ENCODE data around the gene ANKRD16. TPM values are rescaled to one million over a fixed set of nuclear protein-coding genes. Genes with fewer than 3 reads are reported as not detected.
A peak's percentile ranks its signal among the peaks of the same experiment; 100 is the strongest.

Gene ANKRD16
- total RNA-seq, 4 donors from 2014 or later: 8.5 to 21.7 (median 17.8) TPM

DNA sequence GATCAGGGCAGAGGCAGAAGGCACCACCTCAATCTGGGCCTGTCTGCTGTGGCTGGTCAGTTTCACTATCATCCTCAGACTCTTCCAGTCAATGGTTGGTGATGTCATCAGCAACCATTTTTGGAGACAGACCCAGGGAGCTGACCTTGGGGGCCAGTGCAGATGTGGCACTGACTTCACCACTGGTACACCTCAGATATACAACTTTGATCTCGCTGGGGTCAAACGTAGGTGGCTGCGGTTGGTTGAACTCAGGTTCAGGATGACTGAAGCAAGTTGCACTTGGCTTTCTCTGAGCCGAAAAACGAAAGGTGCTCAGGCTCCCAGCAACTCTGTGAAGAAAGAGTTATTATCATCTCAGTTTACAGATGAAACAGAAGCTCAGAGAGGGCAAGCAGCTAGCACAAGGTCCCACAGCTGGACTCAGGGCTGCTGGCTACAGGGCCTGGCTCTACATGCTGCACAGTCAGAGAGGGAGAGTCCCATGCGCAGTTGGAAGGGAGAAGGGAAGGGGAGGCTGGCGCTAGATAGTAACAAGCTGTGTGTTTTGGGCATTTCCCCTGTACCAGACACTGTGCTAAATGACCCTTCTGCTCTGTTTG, 27.2 kb downstream of the ANKRD16 start:
- TF ChIP-seq POLR2A (IDR thresholded peaks at IDR 0.05): no peak
- TF ChIP-seq EP300 (IDR thresholded peaks at IDR 0.05; ENCODE audit: low read depth): no peak
- TF ChIP-seq, protein P1, sequence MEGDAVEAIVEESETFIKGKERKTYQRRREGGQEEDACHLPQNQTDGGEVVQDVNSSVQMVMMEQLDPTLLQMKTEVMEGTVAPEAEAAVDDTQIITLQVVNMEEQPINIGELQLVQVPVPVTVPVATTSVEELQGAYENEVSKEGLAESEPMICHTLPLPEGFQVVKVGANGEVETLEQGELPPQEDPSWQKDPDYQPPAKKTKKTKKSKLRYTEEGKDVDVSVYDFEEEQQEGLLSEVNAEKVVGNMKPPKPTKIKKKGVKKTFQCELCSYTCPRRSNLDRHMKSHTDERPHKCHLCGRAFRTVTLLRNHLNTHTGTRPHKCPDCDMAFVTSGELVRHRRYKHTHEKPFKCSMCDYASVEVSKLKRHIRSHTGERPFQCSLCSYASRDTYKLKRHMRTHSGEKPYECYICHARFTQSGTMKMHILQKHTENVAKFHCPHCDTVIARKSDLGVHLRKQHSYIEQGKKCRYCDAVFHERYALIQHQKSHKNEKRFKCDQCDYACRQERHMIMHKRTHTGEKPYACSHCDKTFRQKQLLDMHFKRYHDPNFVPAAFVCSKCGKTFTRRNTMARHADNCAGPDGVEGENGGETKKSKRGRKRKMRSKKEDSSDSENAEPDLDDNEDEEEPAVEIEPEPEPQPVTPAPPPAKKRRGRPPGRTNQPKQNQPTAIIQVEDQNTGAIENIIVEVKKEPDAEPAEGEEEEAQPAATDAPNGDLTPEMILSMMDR (IDR thresholded peaks at IDR 0.05): no peak
- TF ChIP-seq POLR2AphosphoS5 (IDR thresholded peaks at IDR 0.05): no peak
- Histone ChIP-seq H3K27me3 (no peaks in the 10 kb centered on the region), H3K36me3 (no peaks in the 10 kb centered on the region), H3K4me1 (no peaks in the 10 kb centered on the region), H3K9me3 (no peaks in the 10 kb centered on the region), H3K27ac (peak overlapping the region in 1 of 4 donors; percentile 25), H3K4me3 (no peak overlapping the region)
- peak; percentile 19 for DNase-seq
- in situ Hi-C loops (cut with MboI; ENCODE audit: low pct_ligation_motif_present in 1 of 4, low pct_unique_long_range_greater_than_20kb in 1 of 4, low sequenced_read_pairs in 3 of 4): loop anchor here in 2 of 4 donors (25.0 kb wide), 1 partner anchor 425 kb away; no protein-coding TSS in a partner anchor
- intact Hi-C loops (cut with DNase I; ENCODE audit: low total_unique reads): no loop called here
- 62 to 88% methylated on average over 2 to 7 of the region's 7 CpGs for WGBS, 2 donors (ENCODE audit: low coverage in 1 of 2)

DNA sequence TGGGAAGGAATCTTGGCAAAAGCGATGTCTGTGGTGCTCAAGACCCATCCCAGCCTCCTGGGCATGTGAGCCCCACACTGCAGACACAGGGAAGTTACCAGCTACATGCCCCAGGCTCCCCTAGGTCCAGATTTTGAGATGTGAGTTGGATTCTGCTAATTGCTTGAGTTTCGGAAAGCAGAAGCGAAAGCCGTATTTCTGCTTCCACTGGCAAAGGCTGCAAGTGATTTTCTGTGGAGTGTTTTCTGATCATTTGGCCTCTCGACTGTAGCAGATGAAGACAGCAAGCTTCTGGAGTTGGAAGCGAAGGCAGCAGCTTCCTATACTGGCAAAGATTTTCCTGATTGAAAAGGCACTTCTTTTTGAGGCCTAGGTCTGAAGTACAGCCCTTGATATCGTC, 29.6 kb downstream of the ANKRD16 start:
- no peak for DNase-seq
- H3K9me3 ChIP-seq: no peaks in the 10 kb centered on the region
- no peak overlapping the region for H3K4me3 ChIP-seq
- TF ChIP-seq EP300 (IDR thresholded peaks at IDR 0.05; ENCODE audit: low read depth): no peak
- TF ChIP-seq POLR2AphosphoS5 (IDR thresholded peaks at IDR 0.05): no peak
- no peak for TF ChIP-seq POLR2A (IDR thresholded peaks at IDR 0.05)
- TF ChIP-seq, protein P1 (IDR thresholded peaks at IDR 0.05): no peak
- intact Hi-C loops (cut with DNase I; ENCODE audit: low total_unique reads): no loop called here
- H3K36me3 ChIP-seq: no peaks in the 10 kb centered on the region
- H3K27ac ChIP-seq: no peak overlapping the region
- H3K4me1 ChIP-seq: no peaks in the 10 kb centered on the region
- in situ Hi-C loops (cut with MboI; ENCODE audit: low pct_ligation_motif_present in 1 of 4, low pct_unique_long_range_greater_than_20kb in 1 of 4, low sequenced_read_pairs in 3 of 4): loop anchor here in 2 of 4 donors (25.0 kb wide), 1 partner anchor 423 kb away; no protein-coding TSS in a partner anchor
- 73 to 95% methylated on average over 2 to 7 of the region's 7 CpGs for WGBS, 2 donors (ENCODE audit: low coverage in 1 of 2)
- H3K27me3 ChIP-seq: no peaks in the 10 kb centered on the region

DNA sequence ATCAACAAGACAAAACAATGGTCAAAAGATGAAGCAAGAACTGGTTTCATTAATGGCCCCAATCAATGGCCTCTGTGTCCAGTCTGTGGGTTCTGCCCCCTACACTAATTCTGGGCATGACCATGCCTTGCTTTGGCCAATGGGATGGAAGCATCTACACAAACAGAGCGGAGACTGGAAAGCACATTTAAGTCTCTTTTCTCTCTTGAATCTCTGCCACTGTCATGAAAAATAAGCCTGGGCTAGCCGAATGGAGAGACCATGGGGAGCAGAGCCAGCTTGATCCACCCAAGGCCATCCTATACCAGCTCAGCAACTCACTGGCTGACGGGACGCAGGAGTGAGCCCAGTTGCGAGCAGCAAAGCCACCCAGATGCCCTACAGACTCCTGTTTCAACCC, 30.9 kb downstream of the ANKRD16 start:
- H3K4me1 ChIP-seq: no peaks in the 10 kb centered on the region
- DNase-seq: no peak
- TF ChIP-seq, protein P1 (IDR thresholded peaks at IDR 0.05): no peak
- TF ChIP-seq POLR2A (IDR thresholded peaks at IDR 0.05): no peak
- TF ChIP-seq POLR2AphosphoS5 (IDR thresholded peaks at IDR 0.05): no peak
- no peak for TF ChIP-seq EP300 (IDR thresholded peaks at IDR 0.05; ENCODE audit: low read depth)
- no peaks in the 10 kb centered on the region for H3K27me3 ChIP-seq
- no peaks in the 10 kb centered on the region for H3K9me3 ChIP-seq
- H3K27ac ChIP-seq: no peak overlapping the region
- H3K36me3 ChIP-seq: no peaks in the 10 kb centered on the region
- intact Hi-C loops (cut with DNase I; ENCODE audit: low total_unique reads): no loop called here
- in situ Hi-C loops (cut with MboI; ENCODE audit: low pct_ligation_motif_present in 1 of 4, low pct_unique_long_range_greater_than_20kb in 1 of 4, low sequenced_read_pairs in 3 of 4): loop anchor here in 2 of 4 donors (25.0 kb wide), 1 partner anchor 422 kb away; no protein-coding TSS in a partner anchor
- WGBS, 2 donors (ENCODE audit: low coverage in 1 of 2): 98% methylated on average over 5 of the region's 5 CpGs; no CpG with 5 or more reads in 1 of the 2 donors
- no peak overlapping the region for H3K4me3 ChIP-seq

DNA sequence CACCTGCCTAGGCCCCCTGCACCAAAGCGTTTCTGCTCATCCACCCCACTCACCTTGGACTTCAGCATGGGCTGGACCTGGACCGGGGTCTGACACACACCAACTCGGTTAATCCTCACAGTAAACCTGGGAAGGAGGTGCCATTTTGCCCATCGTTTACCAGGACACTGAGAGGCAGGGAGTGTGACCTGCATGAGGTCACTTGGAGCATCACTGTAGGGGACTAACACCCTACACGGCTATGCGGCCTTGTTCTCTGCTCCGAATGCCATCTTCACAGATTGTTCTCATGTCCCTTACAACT, 33.0 kb downstream of the ANKRD16 start:
- DNase-seq: no peak

More for the DNA sequence above, 33.0 kb downstream of the ANKRD16 start:
- no peaks in the 10 kb centered on the region for H3K9me3 ChIP-seq
- 80 to 83% methylated on average over 1 to 7 of the region's 7 CpGs for WGBS, 2 donors (ENCODE audit: low coverage in 1 of 2)
- no peaks in the 10 kb centered on the region for H3K4me1 ChIP-seq
- no peak for TF ChIP-seq POLR2AphosphoS5 (IDR thresholded peaks at IDR 0.05)
- TF ChIP-seq, protein P1 (IDR thresholded peaks at IDR 0.05): no peak
- no peak for TF ChIP-seq POLR2A (IDR thresholded peaks at IDR 0.05)
- TF ChIP-seq EP300 (IDR thresholded peaks at IDR 0.05; ENCODE audit: low read depth): no peak
- intact Hi-C loops (cut with DNase I; ENCODE audit: low total_unique reads): no loop called here
- in situ Hi-C loops (cut with MboI; ENCODE audit: low pct_ligation_motif_present in 1 of 4, low pct_unique_long_range_greater_than_20kb in 1 of 4, low sequenced_read_pairs in 3 of 4): loop anchor here in 2 of 4 donors (25.0 kb wide), 1 partner anchor 419 kb away; no protein-coding TSS in a partner anchor
- H3K4me3 ChIP-seq: no peak overlapping the region
- no peak overlapping the region for H3K27ac ChIP-seq
- no peaks in the 10 kb centered on the region for H3K27me3 ChIP-seq
- H3K36me3 ChIP-seq: no peaks in the 10 kb centered on the region
